Peyer's patch (tissue), 4 donors: ENCODE results near the gene GCGR. TPM values are rescaled to one million over a fixed set of nuclear protein-coding genes. Genes with fewer than 3 reads are reported as not detected.

Source experiments
- DNase-seq, 3 donors: peaks; one replicate each; pipeline ENCODE4 v3.0.0-alpha.2; 2017 to 2019
- H3K27ac ChIP-seq, 4 donors: fragments of 200-600 bp; sonication (generic); one replicate each; pipeline ENCODE4 v1.5.1; 2016 to 2019
- H3K27me3 ChIP-seq, 2 donors: fragments of 200-600 bp; sonication (generic); one replicate each; pipeline ENCODE4 v1.5.1; 2019
- H3K36me3 ChIP-seq, 3 donors: fragments of 200-600 bp; sonication (generic); one replicate each; pipeline ENCODE4 v1.5.1; 2016 to 2019
- H3K4me1 ChIP-seq, 4 donors: fragments of 200-600 bp; sonication (generic); one replicate each; pipeline ENCODE4 v1.5.1; 2016 to 2019
- H3K4me3 ChIP-seq, 4 donors: fragments of 200-600 bp; sonication (generic); 1 replicate in 3 of 4; 2 replicates in 1 of 4; pipeline ENCODE4 v1.5.1; 2016 to 2019; ENCODE audit warnings: mild to moderate bottlenecking in 1 of 4
- H3K9me3 ChIP-seq, 4 donors: fragments of 200-600 bp; sonication (generic); one replicate each; pipeline ENCODE4 v1.5.1; 2016 to 2019; ENCODE audit warnings: mild to moderate bottlenecking in 1 of 4
- CTCF ChIP-seq, 6 experiments: fragments of 450-650 bp in 4 of 6; fragments of 200-600 bp in 2 of 6; sonication (generic) in 1 of 6; IDR thresholded peaks; one replicate each; pipeline ENCODE4 v1.5.1; 2017 to 2019; ENCODE audit warnings: antibody characterized with exemption in 6 of 6, mild to moderate bottlenecking in 3 of 6, moderate library complexity in 1 of 6
- POLR2A ChIP-seq, 2 donors: fragments of 450-650 bp; IDR thresholded peaks; one replicate each; pipeline ENCODE4 v1.5.1; 2017; ENCODE audit warnings: antibody characterized with exemption in 2 of 2, mild to moderate bottlenecking in 2 of 2, moderate library complexity in 2 of 2
- total RNA-seq, 4 donors: library from RNA; depleted of rRNA; stranded (reverse); fragments of >200 nt; gene quantifications; one replicate each; pipeline ENCODE4 v1.1.0, GENCODE V29; 2016

The GCGR gene
- 1 to 10 TPM in 1 of 4 donors, under 1 TPM in 1, not detected in 2; 0.67 to 1.1 TPM for total RNA-seq

- no peak for DNase-seq
- TF ChIP-seq POLR2A (IDR thresholded peaks at IDR 0.05) (no peak), CTCF (IDR thresholded peaks at IDR 0.05) (no peak)
- H3K4me3 ChIP-seq: peak within 1 kb of the TSS in 3 of 4 donors; percentile 14 to 31 (median 18)
These were observed at the start of gene GCGR for GRCh38 chr17:81803728-81804558. TSS of gene GCGR (plus strand) at chr17:81804150. CDS start at chr17:81809019, 4,869 bp downstream.

GRCh38 chr17:81792675-81793615 lies 11.0 kb upstream of the GCGR start:
- no peaks in the 10 kb centered on the region for H3K27me3 ChIP-seq
- H3K27ac ChIP-seq: no peak overlapping the region
- no peaks in the 10 kb centered on the region for H3K4me1 ChIP-seq
- no peak for DNase-seq
- H3K9me3 ChIP-seq: no peaks in the 10 kb centered on the region
- no peaks in the 10 kb centered on the region for H3K36me3 ChIP-seq
- TF ChIP-seq CTCF (IDR thresholded peaks at IDR 0.05): no peak
- TF ChIP-seq POLR2A (IDR thresholded peaks at IDR 0.05): no peak
- H3K4me3 ChIP-seq: no peak overlapping the region

More at GRCh38 chr17:81803728-81804558, at the start of gene GCGR:
- Histone ChIP-seq H3K4me1 (peaks cover 0 to 23% (median 6%) of the 10 kb centered on the region in 4 donors), H3K36me3 (no peaks in the 10 kb centered on the region), H3K27ac (no peak within 1 kb of the TSS), H3K9me3 (no peaks in the 10 kb centered on the region), H3K27me3 (peaks cover 0 to 36% of the 10 kb centered on the region in 2 donors)

GRCh38 chr17:81794074-81794476 lies 9.9 kb upstream of the GCGR start:
- no peak for DNase-seq
- H3K4me1 ChIP-seq: no peaks in the 10 kb centered on the region
- TF ChIP-seq CTCF (IDR thresholded peaks at IDR 0.05): no peak
- TF ChIP-seq POLR2A (IDR thresholded peaks at IDR 0.05): no peak

GRCh38 chr17:81794509-81794908 lies 9.4 kb upstream of the GCGR start:
- no peak for DNase-seq
- TF ChIP-seq POLR2A (IDR thresholded peaks at IDR 0.05) (no peak), CTCF (IDR thresholded peaks at IDR 0.05) (no peak)
- H3K4me3 ChIP-seq: no peak overlapping the region
- no peaks in the 10 kb centered on the region for H3K36me3 ChIP-seq
- no peaks in the 10 kb centered on the region for H3K4me1 ChIP-seq
- H3K27ac ChIP-seq: no peak overlapping the region
- no peaks in the 10 kb centered on the region for H3K9me3 ChIP-seq
- H3K27me3 ChIP-seq: no peaks in the 10 kb centered on the region

More at GRCh38 chr17:81794074-81794476, 9.9 kb upstream of the GCGR start:
- Histone ChIP-seq H3K27me3 (no peaks in the 10 kb centered on the region), H3K36me3 (no peaks in the 10 kb centered on the region), H3K9me3 (no peaks in the 10 kb centered on the region), H3K27ac (no peak overlapping the region), H3K4me3 (no peak overlapping the region)

- Histone ChIP-seq H3K4me3 (no peak overlapping the region), H3K27me3 (peaks cover 0 to 36% of the 10 kb centered on the region in 2 donors), H3K9me3 (no peaks in the 10 kb centered on the region), H3K4me1 (peaks cover 0 to 23% (median 6%) of the 10 kb centered on the region in 4 donors), H3K36me3 (no peaks in the 10 kb centered on the region), H3K27ac (no peak overlapping the region)
- TF ChIP-seq CTCF (IDR thresholded peaks at IDR 0.05): no peak
- no peak for TF ChIP-seq POLR2A (IDR thresholded peaks at IDR 0.05)
- DNase-seq: no peak
These were observed 2.6 kb upstream of the GCGR start for GRCh38 chr17:81801327-81801726.
